Ovary (tissue), 9 donors: ENCODE results near the gene PRICKLE4. TPM values are rescaled to one million over a fixed set of nuclear protein-coding genes. Genes with fewer than 3 reads are reported as not detected.

Source experiments
- DNase-seq, 5 donors: peaks; one replicate each; pipeline ENCODE4 v3.0.0-alpha.2; 2019 to 2020
- H3K27ac ChIP-seq, 2 donors: fragments of 200-600 bp; one replicate each; pipeline versions ENCODE4 v1.5.1 to v1.8.0; 2019 to 2022
- H3K27me3 ChIP-seq: fragments of 200-600 bp; one replicate; pipeline ENCODE4 v1.8.0; 2022
- H3K36me3 ChIP-seq: fragments of 200-600 bp; sonication (generic); one replicate; pipeline ENCODE4 v1.5.1; 2019
- H3K4me1 ChIP-seq: one replicate; pipeline ENCODE4 v1.8.1; 2013; ENCODE audit warnings: mild to moderate bottlenecking, moderate library complexity; ENCODE audit not compliant: insufficient read depth
- H3K4me3 ChIP-seq: fragments of 200-600 bp; sonication (generic); one replicate; pipeline ENCODE4 v1.5.1; 2017
- H3K9me3 ChIP-seq, 2 donors: fragments of 200-600 bp in 1 of 2; sonication (generic) in 1 of 2; one replicate each; pipeline versions ENCODE4 v1.5.1 to v1.8.1; 2013 to 2019; ENCODE audit warnings: mild to moderate bottlenecking in 1 of 2, moderate library complexity in 1 of 2
- EP300 ChIP-seq: sonication (generic); formaldehyde crosslinking; IDR thresholded peaks from one replicate; pipeline ENCODE4 v1.6.1; 2017; ENCODE audit warnings: antibody characterized with exemption
- POLR2A ChIP-seq: fragments of 450-650 bp; IDR thresholded peaks from one replicate; pipeline ENCODE4 v1.6.1; 2017; ENCODE audit warnings: antibody characterized with exemption, mild to moderate bottlenecking, moderate library complexity
- WGBS, 3 donors: extraction: QIAGEN DNeasy Blood & Tissue Kit in 1 of 3; methylation state at CpG; one replicate each; pipeline versions ENCODE4 v1.1.5 to v1.1.7; 2013 to 2017; 5-methylcytosine and 5-hydroxymethylcytosine counted together
- intact Hi-C, 4 donors: fragments of 100-400 bp; cut with DNase I; formaldehyde crosslinking; loops; one replicate each; pipeline versions ENCODE4 v1.11.0 to v1.15.1; 2022 to 2023
- polyA plus RNA-seq, 2 donors: library from polyadenylated mRNA; stranded (reverse); fragments of 200-250 nt in 1 of 2; fragments of 350-450 nt in 1 of 2; fragmentation: Illumina TruSeq in 1 of 2; extraction: RNeasy Lipid Tissue Mini Kit (QIAGEN cat#74804) in 1 of 2; gene quantifications; one replicate each; pipeline ENCODE4 v1.2.3, GENCODE V29; 2013 to 2014
- total RNA-seq, 7 donors: library from RNA; depleted of rRNA in 2 of 7; stranded (reverse); fragments of >200 nt in 2 of 7; fragmentation: NEBNext Ultra II Directional in 3 of 7; extraction: Animal tissue kit (Norgen Biotek cat#: 25700) in 3 of 7; gene quantifications; one replicate each; pipeline versions ENCODE4 v1.1.0 to v1.2.4, GENCODE V29; 2016 to 2023
- TF ChIP-seq, protein P1 (sequence below), 3 donors: fragments of 450-650 bp in 2 of 3; fragments of 200-600 bp in 1 of 3; IDR thresholded peaks; one replicate each; pipeline versions ENCODE4 v1.5.1 to v1.8.0; 2016 to 2022; ENCODE audit warnings: antibody characterized with exemption in 3 of 3, mild to moderate bottlenecking in 1 of 3
- donor health status: DM: no; HTN: no; CAD: no; lungs with moderate emphysema.
- donor health status: DM: no; HTN: no; CAD: no.
- donor health status: Bipolar disorder and iron deficiency.
- donor health status: DM: yes; HTN: yes; CAD: no.
- donor health status: DM: no; HTN: no; CAD: no.
- donor health status: DM: yes; HTN: yes; CAD: no.

The PRICKLE4 gene
- total and polyA plus RNA-seq, 9 donors: 1.5 to 7.3 (median 3.0) TPM

DNA sequence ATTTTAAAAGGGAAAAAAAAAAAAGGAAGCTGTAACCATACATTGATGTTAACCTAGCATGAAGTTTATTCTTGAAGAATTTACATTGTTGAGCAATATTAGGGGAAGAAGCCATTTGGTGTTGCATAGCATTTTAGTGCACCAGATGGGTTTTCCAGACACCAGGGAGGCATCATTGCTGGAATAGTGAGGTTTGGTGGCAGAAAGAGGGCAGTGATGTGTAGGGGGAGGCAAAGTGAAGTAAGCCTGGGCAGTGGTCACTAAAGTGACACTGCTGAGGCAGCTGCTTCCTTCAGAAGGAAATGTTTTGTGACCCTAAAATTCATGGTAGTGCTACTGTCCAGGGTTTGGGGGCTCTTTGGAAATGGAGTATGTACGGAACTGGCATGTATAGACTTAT is 9.5 kb downstream of the PRICKLE4 start:
- TF ChIP-seq, protein P1, sequence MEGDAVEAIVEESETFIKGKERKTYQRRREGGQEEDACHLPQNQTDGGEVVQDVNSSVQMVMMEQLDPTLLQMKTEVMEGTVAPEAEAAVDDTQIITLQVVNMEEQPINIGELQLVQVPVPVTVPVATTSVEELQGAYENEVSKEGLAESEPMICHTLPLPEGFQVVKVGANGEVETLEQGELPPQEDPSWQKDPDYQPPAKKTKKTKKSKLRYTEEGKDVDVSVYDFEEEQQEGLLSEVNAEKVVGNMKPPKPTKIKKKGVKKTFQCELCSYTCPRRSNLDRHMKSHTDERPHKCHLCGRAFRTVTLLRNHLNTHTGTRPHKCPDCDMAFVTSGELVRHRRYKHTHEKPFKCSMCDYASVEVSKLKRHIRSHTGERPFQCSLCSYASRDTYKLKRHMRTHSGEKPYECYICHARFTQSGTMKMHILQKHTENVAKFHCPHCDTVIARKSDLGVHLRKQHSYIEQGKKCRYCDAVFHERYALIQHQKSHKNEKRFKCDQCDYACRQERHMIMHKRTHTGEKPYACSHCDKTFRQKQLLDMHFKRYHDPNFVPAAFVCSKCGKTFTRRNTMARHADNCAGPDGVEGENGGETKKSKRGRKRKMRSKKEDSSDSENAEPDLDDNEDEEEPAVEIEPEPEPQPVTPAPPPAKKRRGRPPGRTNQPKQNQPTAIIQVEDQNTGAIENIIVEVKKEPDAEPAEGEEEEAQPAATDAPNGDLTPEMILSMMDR (IDR thresholded peaks at IDR 0.05): no peak
- TF ChIP-seq EP300: no peak
- no peak for TF ChIP-seq POLR2A
- H3K4me1 ChIP-seq: peaks cover 5% of the 10 kb centered on the region
- no peaks in the 10 kb centered on the region for H3K9me3 ChIP-seq
- H3K27ac ChIP-seq: no peak overlapping the region
- DNase-seq: no peak
- 94 to 100% (median 94%) methylated on average over 1 of the region's 1 CpG for WGBS, 3 donors
- no peaks in the 10 kb centered on the region for H3K36me3 ChIP-seq
- no peak overlapping the region for H3K4me3 ChIP-seq
- intact Hi-C loops: no loop called here
- no peaks in the 10 kb centered on the region for H3K27me3 ChIP-seq

DNA sequence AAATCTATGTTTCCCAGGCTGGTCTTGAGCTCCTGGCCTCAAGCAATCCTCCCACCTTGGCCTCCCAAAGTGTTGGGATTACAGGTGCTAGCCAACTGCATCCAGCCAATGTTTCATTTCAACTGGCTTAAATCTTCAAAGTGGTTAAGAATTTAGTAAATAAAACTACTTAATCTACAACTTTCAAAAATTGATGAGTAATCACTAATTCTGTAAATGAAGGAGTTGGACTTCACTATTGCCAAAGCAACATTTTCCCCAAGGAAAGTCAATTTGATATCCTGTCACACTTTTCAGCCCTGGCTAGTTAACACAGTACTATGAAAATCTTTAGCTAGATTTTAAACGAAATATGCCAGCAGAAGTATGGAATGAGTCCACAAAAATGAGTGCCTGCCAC is 10.7 kb downstream of the PRICKLE4 start:
- H3K4me1 ChIP-seq: peaks cover 3% of the 10 kb centered on the region
- intact Hi-C loops: no loop called here
- H3K36me3 ChIP-seq: no peaks in the 10 kb centered on the region
- TF ChIP-seq, protein P1 (IDR thresholded peaks at IDR 0.05): no peak
- TF ChIP-seq EP300 (no peak), POLR2A (no peak)
- no peak overlapping the region for H3K27ac ChIP-seq
- 63 to 70% (median 66%) methylated on average over 1 of the region's 1 CpG for WGBS, 3 donors
- no peaks in the 10 kb centered on the region for H3K9me3 ChIP-seq
- DNase-seq: no peak
- no peak overlapping the region for H3K4me3 ChIP-seq
- H3K27me3 ChIP-seq: no peaks in the 10 kb centered on the region

DNA sequence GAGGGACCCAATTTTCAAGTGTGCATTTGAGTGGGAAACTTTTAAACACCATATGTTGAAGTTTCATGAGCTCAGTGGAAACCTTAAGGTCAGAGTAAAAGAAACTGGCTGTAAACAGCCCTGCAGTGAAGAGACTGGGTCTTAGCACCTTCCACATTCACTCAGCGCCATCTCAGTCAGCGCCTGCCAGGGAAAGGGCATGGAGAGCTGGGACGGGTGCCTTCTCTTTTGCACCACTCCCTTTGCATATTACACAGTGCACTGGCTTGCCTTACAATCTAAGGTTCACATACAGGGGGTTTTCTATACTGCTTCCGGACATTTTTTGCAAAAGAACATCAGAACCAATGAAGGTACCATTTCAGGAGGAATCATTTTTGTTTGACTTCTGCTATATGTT is 11.4 kb downstream of the PRICKLE4 start:
- intact Hi-C loops: no loop called here
- DNase-seq: no peak
- Histone ChIP-seq H3K27me3 (no peaks in the 10 kb centered on the region), H3K27ac (no peak overlapping the region), H3K4me3 (no peak overlapping the region), H3K4me1 (peaks cover 3% of the 10 kb centered on the region), H3K9me3 (no peaks in the 10 kb centered on the region), H3K36me3 (no peaks in the 10 kb centered on the region)
- WGBS, 3 donors: 77 to 86% (median 84%) methylated on average over 4 of the region's 4 CpGs
- no peak for TF ChIP-seq EP300
- TF ChIP-seq POLR2A: no peak
- TF ChIP-seq, protein P1 (IDR thresholded peaks at IDR 0.05): no peak

DNA sequence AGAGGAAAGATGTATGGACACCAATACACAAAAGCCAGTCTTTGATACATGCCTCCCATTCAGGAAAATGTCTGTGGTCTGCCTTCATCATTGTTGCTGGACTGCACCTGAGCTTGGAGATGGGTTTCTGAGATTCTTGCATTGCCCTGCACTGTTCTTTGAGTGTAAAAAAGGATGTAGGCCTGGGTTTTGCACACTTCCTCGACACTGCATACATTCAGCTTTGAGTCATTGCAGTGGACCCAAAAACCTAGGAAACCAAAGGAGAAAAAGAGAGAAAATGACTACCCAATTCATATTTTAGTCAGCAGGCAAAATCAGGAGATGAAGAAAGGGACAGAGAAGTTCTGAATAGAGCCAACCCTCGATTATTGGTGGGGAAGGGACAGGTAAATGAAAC is 15.9 kb downstream of the PRICKLE4 start:
- 89 to 98% (median 90%) methylated on average over 2 of the region's 2 CpGs for WGBS, 3 donors
- intact Hi-C loops: no loop called here
- Histone ChIP-seq H3K9me3 (no peaks in the 10 kb centered on the region), H3K27me3 (no peaks in the 10 kb centered on the region), H3K4me1 (no peaks in the 10 kb centered on the region), H3K27ac (no peak overlapping the region), H3K36me3 (no peaks in the 10 kb centered on the region), H3K4me3 (no peak overlapping the region)
- DNase-seq: no peak
- no peak for TF ChIP-seq POLR2A
- TF ChIP-seq, protein P1 (IDR thresholded peaks at IDR 0.05): no peak
- no peak for TF ChIP-seq EP300
